ENCODE results near the gene EME2.

EME2 gene

GRCh38 chr16:1787056-1787321 lies 14.4 kb downstream of the EME2 start:
- TF ChIP-seq, protein P1, sequence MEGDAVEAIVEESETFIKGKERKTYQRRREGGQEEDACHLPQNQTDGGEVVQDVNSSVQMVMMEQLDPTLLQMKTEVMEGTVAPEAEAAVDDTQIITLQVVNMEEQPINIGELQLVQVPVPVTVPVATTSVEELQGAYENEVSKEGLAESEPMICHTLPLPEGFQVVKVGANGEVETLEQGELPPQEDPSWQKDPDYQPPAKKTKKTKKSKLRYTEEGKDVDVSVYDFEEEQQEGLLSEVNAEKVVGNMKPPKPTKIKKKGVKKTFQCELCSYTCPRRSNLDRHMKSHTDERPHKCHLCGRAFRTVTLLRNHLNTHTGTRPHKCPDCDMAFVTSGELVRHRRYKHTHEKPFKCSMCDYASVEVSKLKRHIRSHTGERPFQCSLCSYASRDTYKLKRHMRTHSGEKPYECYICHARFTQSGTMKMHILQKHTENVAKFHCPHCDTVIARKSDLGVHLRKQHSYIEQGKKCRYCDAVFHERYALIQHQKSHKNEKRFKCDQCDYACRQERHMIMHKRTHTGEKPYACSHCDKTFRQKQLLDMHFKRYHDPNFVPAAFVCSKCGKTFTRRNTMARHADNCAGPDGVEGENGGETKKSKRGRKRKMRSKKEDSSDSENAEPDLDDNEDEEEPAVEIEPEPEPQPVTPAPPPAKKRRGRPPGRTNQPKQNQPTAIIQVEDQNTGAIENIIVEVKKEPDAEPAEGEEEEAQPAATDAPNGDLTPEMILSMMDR (IDR thresholded peaks at IDR 0.05; ENCODE audit: low read depth, low read length), result no peak
- DNase-seq (ENCODE audit: extremely low read depth, low read depth), result no peak

- no peak for DNase-seq (ENCODE audit: extremely low read depth, low read depth)
- TF ChIP-seq, protein P1 (IDR thresholded peaks at IDR 0.05; ENCODE audit: low read depth, low read length), result no peak
Observed at GRCh38 chr16:1787322-1788094, 14.9 kb downstream of the EME2 start.

DNA sequence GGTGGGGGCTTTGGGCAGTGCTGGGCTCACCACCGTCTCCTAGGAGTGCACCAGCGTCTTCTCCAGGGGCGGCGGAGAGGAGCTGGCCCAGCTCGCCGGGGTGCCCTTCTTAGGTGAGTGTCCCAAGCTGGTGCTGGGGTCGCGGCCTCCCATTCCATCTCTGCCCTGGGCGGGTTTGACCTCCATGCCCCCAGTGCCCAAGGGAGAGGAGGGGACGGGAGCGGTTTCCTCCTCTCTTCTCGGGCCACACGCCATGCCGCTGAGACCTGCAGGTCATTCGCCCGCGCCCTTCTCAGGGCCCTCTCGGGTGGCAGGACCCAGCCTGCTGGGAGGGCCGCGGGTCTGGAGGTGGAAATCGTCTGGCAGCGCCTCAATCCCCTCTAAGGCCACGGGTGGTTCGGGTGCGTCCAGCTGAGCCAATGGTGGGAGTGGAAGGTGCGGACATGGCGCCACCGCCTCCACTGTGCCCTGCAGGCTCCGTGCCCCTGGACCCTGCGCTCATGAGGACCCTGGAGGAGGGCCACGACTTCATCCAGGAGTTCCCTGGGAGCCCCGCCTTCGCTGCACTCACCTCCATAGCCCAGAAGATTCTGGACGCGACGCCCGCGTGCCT lies 15.6 kb downstream of the EME2 start:
- TF ChIP-seq, protein P1 (IDR thresholded peaks at IDR 0.05; ENCODE audit: low read depth, low read length), result no peak
- DNase-seq (ENCODE audit: extremely low read depth, low read depth), result no peak

DNA sequence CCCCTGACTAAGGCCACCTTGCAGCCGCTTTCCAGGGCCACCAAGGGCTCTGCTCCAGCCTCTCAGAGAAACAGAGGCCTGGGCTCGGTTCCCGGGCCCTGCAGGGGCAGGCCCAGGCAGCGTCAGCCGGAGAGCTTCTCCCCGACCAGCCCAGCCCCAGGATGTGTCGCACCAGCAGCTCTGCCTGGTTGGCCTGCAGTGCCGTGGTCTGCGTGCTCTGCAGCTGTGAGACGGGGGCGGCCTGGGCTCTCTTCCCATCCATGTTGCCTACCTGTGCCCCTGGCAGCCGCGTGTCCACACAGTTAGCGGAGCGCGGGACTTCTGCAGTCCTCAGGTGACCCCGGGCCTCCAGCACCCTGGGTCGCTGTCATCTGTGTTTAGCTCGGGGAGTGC lies 16.1 kb downstream of the EME2 start:
- TF ChIP-seq, protein P1 (IDR thresholded peaks at IDR 0.05; ENCODE audit: low read depth, low read length), result no peak

GRCh38 chr16:1789643-1790045 lies 17.0 kb downstream of the EME2 start:
- TF ChIP-seq, protein P1 (IDR thresholded peaks at IDR 0.05; ENCODE audit: low read depth, low read length), result no peak

More for the DNA sequence above, 16.1 kb downstream of the EME2 start:
- no peak for DNase-seq (ENCODE audit: extremely low read depth, low read depth)

DNA sequence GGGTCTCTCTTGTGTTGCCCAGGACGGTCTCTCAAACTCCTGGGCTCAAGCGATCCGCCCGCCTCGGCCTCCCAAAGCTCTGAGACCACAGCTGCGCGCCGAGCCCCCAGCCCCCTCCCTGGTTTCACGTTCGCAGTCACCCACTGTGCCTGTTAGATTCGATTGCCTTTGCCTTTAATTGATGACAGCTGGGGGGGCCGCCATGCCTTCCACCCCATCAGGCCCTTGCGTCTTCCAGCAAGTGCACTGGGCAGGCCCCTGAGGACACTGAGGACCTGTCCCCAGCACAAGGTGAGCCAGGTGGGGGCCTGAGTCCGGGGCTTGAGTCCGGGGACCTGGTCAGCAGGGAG lies 17.6 kb downstream of the EME2 start:
- TF ChIP-seq, protein P1 (IDR thresholded peaks at IDR 0.05; ENCODE audit: low read depth, low read length), result no peak

More at GRCh38 chr16:1789643-1790045, 17.0 kb downstream of the EME2 start:
- no peak for DNase-seq (ENCODE audit: extremely low read depth, low read depth)

GRCh38 chr16:1790611-1791255 lies 18.1 kb downstream of the EME2 start:
- TF ChIP-seq, protein P1 (IDR thresholded peaks at IDR 0.05; ENCODE audit: low read depth, low read length), result no peak
- no peak for DNase-seq (ENCODE audit: extremely low read depth, low read depth)

More for the DNA sequence above, 17.6 kb downstream of the EME2 start:
- DNase-seq (ENCODE audit: extremely low read depth, low read depth), result no peak
